ENCODE results near the gene SLC16A4.

Gene SLC16A4

GRCh38 chr1:110326826-110327225, 64.0 kb downstream of the SLC16A4 start:
- DNase-seq (ENCODE audit: low read depth), result no peak

DNA sequence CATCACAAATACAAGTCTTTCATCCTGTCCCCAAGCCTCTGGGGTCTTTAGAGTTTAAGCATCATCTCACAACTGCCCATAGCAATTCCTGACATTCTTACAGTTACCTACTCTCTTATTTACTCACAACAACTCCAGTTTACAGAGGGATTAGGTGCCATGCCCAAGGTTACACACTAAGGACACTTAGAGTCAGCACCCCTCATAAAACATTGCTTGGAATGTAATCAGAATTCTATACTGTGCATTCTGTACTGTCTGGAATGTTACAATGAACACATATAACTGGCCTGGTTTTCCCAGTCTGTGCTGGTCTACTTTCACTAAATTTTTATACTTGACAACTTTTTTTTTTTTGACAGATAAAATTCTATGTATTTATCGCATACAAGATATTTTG, 66.2 kb downstream of the SLC16A4 start:
- no peak for DNase-seq (ENCODE audit: low read depth)

DNA sequence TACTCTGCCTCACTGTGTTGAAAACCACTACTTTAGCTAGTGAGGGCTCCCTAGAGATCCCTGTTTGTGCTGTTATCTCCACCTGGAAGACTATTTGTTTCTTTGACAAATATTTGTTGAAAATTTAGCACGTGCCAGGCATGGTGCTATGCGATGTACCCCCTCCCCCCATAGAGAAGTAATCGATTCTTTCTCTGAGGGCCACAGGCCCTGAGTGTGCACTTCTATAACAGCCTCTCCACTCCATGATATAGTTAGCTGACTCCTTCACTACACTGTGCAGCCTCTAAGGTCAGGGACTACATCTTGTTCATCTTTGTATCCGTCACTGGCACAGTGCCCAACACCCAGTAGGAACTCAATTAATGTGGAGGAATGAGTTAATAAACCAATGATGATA, 69.0 kb downstream of the SLC16A4 start:
- no peak for DNase-seq (ENCODE audit: low read depth)

- no peak for DNase-seq (ENCODE audit: low read depth)
Observed at GRCh38 chr1:110321045-110321444, 69.8 kb downstream of the SLC16A4 start.

DNA sequence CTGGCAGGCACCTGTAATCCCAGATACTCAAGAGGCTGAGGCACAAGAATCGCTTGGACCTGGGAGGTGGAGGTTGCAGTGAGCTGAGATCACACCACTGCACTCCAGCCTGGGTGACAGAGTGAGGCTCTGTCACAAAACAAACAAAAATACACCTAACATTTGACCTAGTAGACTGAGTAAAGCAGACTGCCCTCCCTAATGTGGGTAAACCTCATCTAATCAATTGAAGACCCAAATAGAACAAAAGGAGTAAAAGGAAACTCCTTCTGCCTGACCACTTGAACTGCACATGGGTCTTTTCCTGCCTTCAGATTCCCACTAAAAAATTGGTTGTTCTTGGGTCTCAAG, 70.7 kb downstream of the SLC16A4 start:
- no peak for DNase-seq (ENCODE audit: low read depth)

DNA sequence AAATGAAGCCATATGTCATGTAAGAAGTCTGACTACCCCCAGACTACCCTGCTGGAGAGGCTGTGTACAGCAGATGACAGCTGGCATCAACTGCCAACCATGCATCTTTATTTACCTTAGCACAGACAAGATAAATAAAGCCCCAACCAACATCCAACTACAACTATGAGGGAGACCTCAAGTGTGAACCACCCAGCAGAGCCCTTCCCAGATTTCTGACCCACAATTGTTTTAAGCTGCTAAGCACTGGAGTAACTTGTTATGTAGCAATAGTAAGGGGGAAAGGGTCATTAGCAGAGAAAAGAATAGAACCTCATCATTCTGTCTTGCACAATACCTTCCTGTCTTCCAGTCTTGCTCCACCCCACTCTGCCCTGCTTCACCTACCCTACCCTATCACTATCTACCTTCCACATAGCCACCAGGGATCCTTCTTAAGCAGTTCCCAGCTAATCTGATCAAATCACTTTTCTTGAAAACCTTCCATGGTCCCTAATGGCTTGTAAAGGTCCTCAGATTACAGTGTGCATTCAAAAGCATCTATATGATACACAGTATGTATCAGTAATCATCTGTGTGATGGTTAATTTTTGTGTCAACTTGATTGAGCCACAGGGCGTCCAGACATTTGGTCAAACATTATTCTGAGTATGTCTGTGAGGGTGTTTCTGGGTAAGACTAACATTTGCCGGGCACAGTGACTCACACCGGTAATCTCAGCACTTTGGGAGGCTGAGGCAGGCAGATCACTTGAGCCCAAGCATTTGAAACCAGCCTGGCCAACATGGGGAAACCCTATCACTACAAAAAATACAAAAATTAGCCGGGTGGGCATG, 71.3 kb downstream of the SLC16A4 start:
- no peak for DNase-seq (ENCODE audit: low read depth)

GRCh38 chr1:110318046-110318445, 72.8 kb downstream of the SLC16A4 start:
- DNase-seq (ENCODE audit: low read depth), result no peak

DNA sequence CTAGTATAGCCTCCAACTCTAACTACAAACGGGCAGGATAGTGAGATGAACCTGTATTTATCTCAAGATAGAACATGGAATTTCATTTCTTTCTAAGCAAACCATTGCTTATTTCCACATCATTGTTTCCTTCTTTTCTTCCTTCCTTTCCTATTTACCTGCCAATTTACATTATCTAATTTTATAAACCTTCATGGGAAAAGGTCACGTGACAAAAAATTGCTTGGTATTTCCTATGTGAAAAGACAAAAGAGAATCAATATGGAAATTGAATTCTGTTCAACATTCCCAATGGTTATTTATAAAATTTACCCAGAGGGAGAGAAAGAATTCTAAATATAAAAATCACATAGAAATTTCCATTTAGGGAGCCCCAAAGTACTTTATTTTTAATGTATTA, 74.1 kb downstream of the SLC16A4 start:
- DNase-seq (ENCODE audit: low read depth), result no peak
